H9 (cell line): Measurements from ENCODE around the gene CDH23. TPM values are rescaled to one million over a fixed set of nuclear protein-coding genes. Genes with fewer than 3 reads are reported as not detected.

Experiments used
- DNase-seq: peaks from one replicate; pipeline ENCODE4 v3.0.0-alpha.2; 2017
- H2AFZ ChIP-seq: one replicate; pipeline ENCODE4 v1.6.1; 2013; ENCODE audit warnings: mild to moderate bottlenecking, low read length, control low read depth, moderate library complexity
- H2AK5ac ChIP-seq: 2 replicates; pipeline ENCODE4 v1.6.1; 2013; ENCODE audit warnings: low read length, control low read depth, mixed read lengths; ENCODE audit not compliant: insufficient read length
- H2BK120ac ChIP-seq: one replicate; pipeline ENCODE4 v1.6.1; 2013; ENCODE audit warnings: low read depth, mild to moderate bottlenecking, low read length, control low read depth, inconsistent platforms; ENCODE audit not compliant: poor library complexity, severe bottlenecking
- H2BK12ac ChIP-seq: 2 replicates; pipeline ENCODE4 v1.6.1; 2013; ENCODE audit warnings: low read length, control low read depth, mixed read lengths, low read depth; ENCODE audit not compliant: insufficient read length
- H2BK15ac ChIP-seq: 2 replicates; pipeline ENCODE4 v1.6.1; 2013; ENCODE audit warnings: low read depth, low read length, control low read depth
- H2BK20ac ChIP-seq: one replicate; pipeline ENCODE4 v1.6.1; 2013; ENCODE audit warnings: low read depth, mild to moderate bottlenecking, low read length, control low read depth, inconsistent platforms; ENCODE audit not compliant: poor library complexity, severe bottlenecking
- H2BK5ac ChIP-seq: 2 replicates; pipeline ENCODE4 v1.6.1; 2013; ENCODE audit warnings: low read length, control low read depth, mixed read lengths; ENCODE audit not compliant: insufficient read length
- H3K14ac ChIP-seq: 2 replicates; pipeline ENCODE4 v1.6.1; 2013; ENCODE audit warnings: low read length, control low read depth; ENCODE audit not compliant: insufficient read depth
- H3K18ac ChIP-seq: 2 replicates; pipeline ENCODE4 v1.6.1; 2013; ENCODE audit warnings: low read depth, mild to moderate bottlenecking, mixed read lengths, low read length, control low read depth; ENCODE audit not compliant: insufficient read length
- H3K23ac ChIP-seq: 2 replicates; pipeline ENCODE4 v1.6.1; 2013; ENCODE audit warnings: low read length, control low read depth, mixed read lengths, low read depth; ENCODE audit not compliant: insufficient read length
- H3K23me2 ChIP-seq: 2 replicates; pipeline ENCODE4 v1.6.1; 2013; ENCODE audit warnings: low read depth, mild to moderate bottlenecking, mixed read lengths, low read length, control low read depth; ENCODE audit not compliant: insufficient read length, poor library complexity, severe bottlenecking
- H3K27ac ChIP-seq: 2 replicates; pipeline ENCODE4 v1.5.1; 2013; ENCODE audit warnings: low read length, control low read depth, mixed read lengths, low read depth; ENCODE audit not compliant: insufficient read length
- H3K27me3 ChIP-seq: 2 replicates; pipeline ENCODE4 v1.6.1; 2013; ENCODE audit warnings: low read length, control low read depth, inconsistent platforms; ENCODE audit not compliant: insufficient read depth
- H3K4ac ChIP-seq: 2 replicates; pipeline ENCODE4 v1.6.1; 2013; ENCODE audit warnings: low read depth, mild to moderate bottlenecking, control low read depth, inconsistent platforms, low read length, moderate library complexity
- H3K4me1 ChIP-seq: 2 replicates; pipeline ENCODE4 v1.6.1; 2013; ENCODE audit warnings: low read length, control low read depth, inconsistent platforms; ENCODE audit not compliant: insufficient read depth
- H3K4me2 ChIP-seq: 2 replicates; pipeline ENCODE4 v1.6.1; 2013; ENCODE audit warnings: low read length, control low read depth, mixed read lengths; ENCODE audit not compliant: insufficient read length, insufficient read depth
- H3K56ac ChIP-seq: 2 replicates; pipeline ENCODE4 v1.6.1; 2013; ENCODE audit warnings: low read depth, mild to moderate bottlenecking, mixed read lengths, low read length, control low read depth; ENCODE audit not compliant: insufficient read length
- H3K79me1 ChIP-seq: 2 replicates; pipeline ENCODE4 v1.6.1; 2013; ENCODE audit warnings: low read depth, mild to moderate bottlenecking, moderate library complexity, low read length, control low read depth, inconsistent platforms; ENCODE audit not compliant: insufficient read depth, poor library complexity, severe bottlenecking
- H3K79me2 ChIP-seq: 2 replicates; pipeline ENCODE4 v1.6.1; 2013; ENCODE audit warnings: low read length, control low read depth, inconsistent platforms; ENCODE audit not compliant: insufficient read depth
- H3K9ac ChIP-seq: 2 replicates; pipeline ENCODE4 v1.6.1; 2013; ENCODE audit warnings: low read length, control low read depth, mixed read lengths; ENCODE audit not compliant: insufficient read length; ENCODE audit errors: extremely low read depth
- H3K9me3 ChIP-seq: one replicate; pipeline ENCODE4 v1.6.1; 2013; ENCODE audit warnings: low read depth, low read length, inconsistent platforms; ENCODE audit not compliant: control insufficient read depth
- H3T11ph ChIP-seq: one replicate; pipeline ENCODE4 v1.6.1; 2013; ENCODE audit warnings: mild to moderate bottlenecking, low read length, control low read depth, inconsistent platforms
- H4K20me1 ChIP-seq: one replicate; pipeline ENCODE4 v1.6.1; 2013; ENCODE audit not compliant: control insufficient read depth, insufficient read length, insufficient read depth
- H4K5ac ChIP-seq: 2 replicates; pipeline ENCODE4 v1.6.1; 2013; ENCODE audit warnings: low read depth, mild to moderate bottlenecking, mixed read lengths, low read length, control low read depth; ENCODE audit not compliant: insufficient read length
- H4K8ac ChIP-seq: replicated peaks from 2 replicates; pipeline ENCODE4 v1.6.1; 2013; ENCODE audit warnings: low read length, control low read depth, mixed read lengths, low read depth; ENCODE audit not compliant: insufficient read length
- H4K91ac ChIP-seq: 2 replicates; pipeline ENCODE4 v1.6.1; 2013; ENCODE audit warnings: low read depth, mild to moderate bottlenecking, moderate library complexity, mixed read lengths, low read length, control low read depth; ENCODE audit not compliant: insufficient read length
- H3K27ac Mint-ChIP-seq, 3 experiments: 2 replicates in 2 of 3; 3 replicates in 1 of 3; pipeline ENCODE4 v1.8.0; 2020 to 2021; ENCODE audit warnings: mixed read lengths in 3 of 3, mild to moderate bottlenecking in 1 of 3, moderate library complexity in 1 of 3
- H3K27me3 Mint-ChIP-seq: 2 replicates; pipeline ENCODE4 v1.8.0; 2021; ENCODE audit warnings: low read depth, mild to moderate bottlenecking, moderate library complexity, mixed read lengths
- H3K36me3 Mint-ChIP-seq, 3 experiments: 2 replicates in 2 of 3; 3 replicates in 1 of 3; pipeline ENCODE4 v1.8.0; 2020 to 2021; ENCODE audit warnings: low read depth in 3 of 3, mixed read lengths in 3 of 3; ENCODE audit not compliant: insufficient read depth in 1 of 3
- H3K4me1 Mint-ChIP-seq, 2 experiments: 2 replicates each; pipeline ENCODE4 v1.8.0; 2020; ENCODE audit warnings: mixed read lengths in 2 of 2
- H3K4me3 Mint-ChIP-seq, 2 experiments: 2 replicates in 1 of 2; 3 replicates in 1 of 2; pipeline ENCODE4 v1.8.0; 2020 to 2021; ENCODE audit warnings: mild to moderate bottlenecking in 2 of 2, mixed read lengths in 2 of 2, moderate library complexity in 1 of 2
- H3K9me3 Mint-ChIP-seq, 2 experiments: 2 replicates in 1 of 2; 3 replicates in 1 of 2; pipeline ENCODE4 v1.8.0; 2020; ENCODE audit warnings: mild to moderate bottlenecking in 2 of 2, mixed read lengths in 2 of 2, moderate library complexity in 1 of 2
- WGBS: extraction: QIAGEN DNeasy Blood & Tissue Kit; methylation state at CpG from one replicate; pipeline ENCODE4 v1.1.7; 2013; ENCODE audit warnings: missing lambda C conversion rate, low lambda C conversion rate, mixed read lengths; ENCODE audit not compliant: insufficient read length; ENCODE audit errors: extremely low coverage; 5-methylcytosine and 5-hydroxymethylcytosine counted together
- total RNA-seq: library from RNA; stranded (reverse); gene quantifications from 2 replicates; pipeline ENCODE4 v1.2.1, GENCODE V29; 2021
- TF ChIP-seq, protein P1 (sequence below): fragments of 200-600 bp; sonication (generic); conservative IDR thresholded peaks from 3 replicates; pipeline ENCODE4 v1.8.0; 2021; ENCODE audit warnings: antibody characterized with exemption, mild to moderate bottlenecking

The CDH23 gene
- total RNA-seq, 1 experiment from 2014 or later = 2.1 TPM

DNA sequence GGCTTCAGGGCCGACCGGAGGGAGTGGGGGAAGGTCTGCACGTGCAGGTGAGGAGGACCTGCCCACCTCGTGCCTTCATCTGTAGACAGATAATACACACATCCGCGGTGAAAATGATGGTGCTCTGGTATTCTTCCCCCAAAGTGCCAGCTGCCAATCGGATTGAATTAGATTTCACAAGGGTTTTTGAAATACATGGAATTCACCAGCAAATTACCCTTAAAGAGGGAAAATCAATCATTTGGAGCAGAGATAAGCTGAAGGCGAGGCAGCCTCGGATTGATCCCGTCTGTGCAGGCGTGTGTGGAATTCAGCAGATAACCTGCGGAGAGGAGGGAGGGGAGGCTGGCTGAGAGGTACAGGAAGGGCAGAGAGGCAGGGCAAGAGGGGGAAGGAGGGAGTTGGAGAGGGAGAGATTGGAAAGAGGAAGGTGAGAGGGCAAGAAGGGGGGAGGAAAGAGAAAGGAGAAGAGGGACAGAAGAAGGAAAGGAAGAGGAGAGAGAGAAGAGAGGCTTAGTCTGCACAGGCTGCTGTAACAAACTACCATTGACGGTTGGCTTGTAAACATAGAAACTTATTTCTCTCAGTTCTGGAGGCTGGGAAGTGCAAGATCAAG lies 238.6 kb downstream of the CDH23 start:
- WGBS = no CpG with 5 or more reads among the region's 13 CpGs
- Mint-ChIP-seq H3K9me3 (no peaks in the 10 kb centered on the region; a peak in 2 of 5 replicates), H3K36me3 (no peaks in the 10 kb centered on the region), H3K27me3 (peaks cover 88% of the 10 kb centered on the region), H3K27ac (no peak overlapping the region), H3K4me1 (peaks cover 59 to 73% of the 10 kb centered on the region in 2 experiments), H3K4me3 (no peak overlapping the region; a peak in 1 of 5 replicates)
- DNase-seq = no peak
- Histone ChIP-seq H2BK15ac (no peak overlapping the region), H3K27me3 (peaks cover 2% of the 10 kb centered on the region; the same call in 1 of the 2 replicates), H3K4me1 (peaks cover 37% of the 10 kb centered on the region; the same call in 1 of the 2 replicates), H2BK5ac (no peak overlapping the region), H2AK5ac (no peak overlapping the region), H2AFZ (no peak overlapping the region), H3K23me2 (no peaks in the 10 kb centered on the region), H3K14ac (no peak overlapping the region), H3K79me2 (no peaks in the 10 kb centered on the region), H4K5ac (no peak overlapping the region), H4K20me1 (no peaks in the 10 kb centered on the region), H3K4me2 (no peak overlapping the region), H4K8ac (no peak overlapping the region), H3K4ac (no peak overlapping the region), H4K91ac (no peak overlapping the region), H2BK120ac (no peak overlapping the region), H2BK20ac (no peak overlapping the region), H3K56ac (no peak overlapping the region), H3K79me1 (no peaks in the 10 kb centered on the region), H3T11ph (no peak overlapping the region), H2BK12ac (no peak overlapping the region), H3K23ac (no peak overlapping the region), H3K9ac (no peak overlapping the region), H3K18ac (no peak overlapping the region), H3K27ac (no peak overlapping the region), H3K9me3 (no peaks in the 10 kb centered on the region)
- TF ChIP-seq, protein P1, sequence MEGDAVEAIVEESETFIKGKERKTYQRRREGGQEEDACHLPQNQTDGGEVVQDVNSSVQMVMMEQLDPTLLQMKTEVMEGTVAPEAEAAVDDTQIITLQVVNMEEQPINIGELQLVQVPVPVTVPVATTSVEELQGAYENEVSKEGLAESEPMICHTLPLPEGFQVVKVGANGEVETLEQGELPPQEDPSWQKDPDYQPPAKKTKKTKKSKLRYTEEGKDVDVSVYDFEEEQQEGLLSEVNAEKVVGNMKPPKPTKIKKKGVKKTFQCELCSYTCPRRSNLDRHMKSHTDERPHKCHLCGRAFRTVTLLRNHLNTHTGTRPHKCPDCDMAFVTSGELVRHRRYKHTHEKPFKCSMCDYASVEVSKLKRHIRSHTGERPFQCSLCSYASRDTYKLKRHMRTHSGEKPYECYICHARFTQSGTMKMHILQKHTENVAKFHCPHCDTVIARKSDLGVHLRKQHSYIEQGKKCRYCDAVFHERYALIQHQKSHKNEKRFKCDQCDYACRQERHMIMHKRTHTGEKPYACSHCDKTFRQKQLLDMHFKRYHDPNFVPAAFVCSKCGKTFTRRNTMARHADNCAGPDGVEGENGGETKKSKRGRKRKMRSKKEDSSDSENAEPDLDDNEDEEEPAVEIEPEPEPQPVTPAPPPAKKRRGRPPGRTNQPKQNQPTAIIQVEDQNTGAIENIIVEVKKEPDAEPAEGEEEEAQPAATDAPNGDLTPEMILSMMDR = no peak
